ENCODE measurements around the gene CELF2. TPM values are rescaled to one million over a fixed set of nuclear protein-coding genes. Genes with fewer than 3 reads are reported as not detected.
"Not testable (repeated sequence)": the region's sequence is repeated elsewhere in the genome, so short reads cannot be mapped to it uniquely, and the experiment has no call there.

The CELF2 gene
- total RNA-seq, 1 experiment from 2014 or later, result not detected

GRCh38 chr10:10994360-10994759 lies 23.3 kb upstream of the CELF2 start:
- Histone ChIP-seq H3K9me3 (ENCODE audit: low read depth, low read length, poor library complexity, severe bottlenecking) (no peaks in the 10 kb centered on the region), H3K4me1 (ENCODE audit: insufficient read depth, low read length, poor library complexity, severe bottlenecking) (no peaks in the 10 kb centered on the region), H3K36me3 (ENCODE audit: insufficient read depth, low read length, poor library complexity, severe bottlenecking) (no peaks in the 10 kb centered on the region), H3K27me3 (replicated peaks; ENCODE audit: insufficient read depth, low read depth, low read length, poor library complexity) (peaks cover 13% of the 10 kb centered on the region), H3K27ac (ENCODE audit: low read depth, low read length, poor library complexity, severe bottlenecking) (no peak overlapping the region), H3K4me3 (ENCODE audit: low read depth, low read length, poor library complexity, severe bottlenecking) (no peak overlapping the region)
- DNase-seq (ENCODE audit: low spot score), result no peak
- POLR2A ChIA-PET (ENCODE audit: low non-redundant PET), result no interaction called here
- TF ChIP-seq EZH2 (IDR thresholded peaks at IDR 0.05; ENCODE audit: borderline replicate concordance, low read depth, low read length, poor library complexity, severe bottlenecking) (no peak), CTCF (conservative IDR thresholded peaks at IDR 0.05; ENCODE audit: low read depth, low read length) (no peak)
- CTCF ChIA-PET, result no interaction called here
- intact Hi-C loops (cut with micrococcal nuclease; ENCODE audit: unreplicated experiment), result no loop called here
- no TSS peak for BruUV-seq (replicated peaks)

GRCh38 chr10:10995120-10995519 lies 22.6 kb upstream of the CELF2 start:
- Histone ChIP-seq H3K4me3 (ENCODE audit: low read depth, low read length, poor library complexity, severe bottlenecking) (no peak overlapping the region), H3K9me3 (ENCODE audit: low read depth, low read length, poor library complexity, severe bottlenecking) (no peaks in the 10 kb centered on the region), H3K27ac (ENCODE audit: low read depth, low read length, poor library complexity, severe bottlenecking) (no peak overlapping the region), H3K36me3 (ENCODE audit: insufficient read depth, low read length, poor library complexity, severe bottlenecking) (no peaks in the 10 kb centered on the region), H3K27me3 (replicated peaks; ENCODE audit: insufficient read depth, low read depth, low read length, poor library complexity) (peaks cover 10% of the 10 kb centered on the region), H3K4me1 (ENCODE audit: insufficient read depth, low read length, poor library complexity, severe bottlenecking) (no peaks in the 10 kb centered on the region)
- TF ChIP-seq CTCF (conservative IDR thresholded peaks at IDR 0.05; ENCODE audit: low read depth, low read length) (no peak), EZH2 (IDR thresholded peaks at IDR 0.05; ENCODE audit: borderline replicate concordance, low read depth, low read length, poor library complexity, severe bottlenecking) (no peak)
- CTCF ChIA-PET, result no interaction called here
- intact Hi-C loops (cut with micrococcal nuclease; ENCODE audit: unreplicated experiment), result no loop called here
- POLR2A ChIA-PET (ENCODE audit: low non-redundant PET), result no interaction called here
- no TSS peak for BruUV-seq (replicated peaks)
- DNase-seq (ENCODE audit: low spot score), result no peak

GRCh38 chr10:10996966-10997620 lies 20.6 kb upstream of the CELF2 start:
- DNase-seq (ENCODE audit: low spot score), result no peak
- Histone ChIP-seq H3K27ac (ENCODE audit: low read depth, low read length, poor library complexity, severe bottlenecking) (no peak overlapping the region), H3K4me3 (ENCODE audit: low read depth, low read length, poor library complexity, severe bottlenecking) (no peak overlapping the region), H3K9me3 (ENCODE audit: low read depth, low read length, poor library complexity, severe bottlenecking) (no peaks in the 10 kb centered on the region), H3K4me1 (ENCODE audit: insufficient read depth, low read length, poor library complexity, severe bottlenecking) (no peaks in the 10 kb centered on the region), H3K27me3 (replicated peaks; ENCODE audit: insufficient read depth, low read depth, low read length, poor library complexity) (peaks cover 24% of the 10 kb centered on the region), H3K36me3 (ENCODE audit: insufficient read depth, low read length, poor library complexity, severe bottlenecking) (no peaks in the 10 kb centered on the region)
- ChIA-PET CTCF (no interaction called here), POLR2A (ENCODE audit: low non-redundant PET) (no interaction called here)
- intact Hi-C loops (cut with micrococcal nuclease; ENCODE audit: unreplicated experiment), result no loop called here
- TF ChIP-seq CTCF (conservative IDR thresholded peaks at IDR 0.05; ENCODE audit: low read depth, low read length) (no peak), EZH2 (IDR thresholded peaks at IDR 0.05; ENCODE audit: borderline replicate concordance, low read depth, low read length, poor library complexity, severe bottlenecking) (no peak)
- BruUV-seq (replicated peaks), result no TSS peak

GRCh38 chr10:10999501-10999900 lies 18.2 kb upstream of the CELF2 start:
- H3K9me3 ChIP-seq (ENCODE audit: low read depth, low read length, poor library complexity, severe bottlenecking); H3K27ac ChIP-seq (ENCODE audit: low read depth, low read length, poor library complexity, severe bottlenecking); H3K4me3 ChIP-seq (ENCODE audit: low read depth, low read length, poor library complexity, severe bottlenecking); CTCF ChIA-PET; H3K4me1 ChIP-seq (ENCODE audit: insufficient read depth, low read length, poor library complexity, severe bottlenecking); POLR2A ChIA-PET (ENCODE audit: low non-redundant PET); intact Hi-C loops (cut with micrococcal nuclease; ENCODE audit: unreplicated experiment); DNase-seq (ENCODE audit: low spot score); H3K36me3 ChIP-seq (ENCODE audit: insufficient read depth, low read length, poor library complexity, severe bottlenecking); BruUV-seq (replicated peaks): not testable (repeated sequence)
- H3K27me3 ChIP-seq (replicated peaks; ENCODE audit: insufficient read depth, low read depth, low read length, poor library complexity), result peaks cover 41% of the 10 kb centered on the region
